CD4-positive, alpha-beta T cell treated with Interleukin-21 for 1 hour (primary cell): ENCODE results near the gene NR4A3.

Source experiments
- DNase-seq: peaks from one replicate; pipeline ENCODE4 v3.0.0-alpha.2; 2020

The NR4A3 gene

GRCh38 chr9:99885747-99886146 lies 64.1 kb downstream of the NR4A3 start:
- no peak for DNase-seq

DNA sequence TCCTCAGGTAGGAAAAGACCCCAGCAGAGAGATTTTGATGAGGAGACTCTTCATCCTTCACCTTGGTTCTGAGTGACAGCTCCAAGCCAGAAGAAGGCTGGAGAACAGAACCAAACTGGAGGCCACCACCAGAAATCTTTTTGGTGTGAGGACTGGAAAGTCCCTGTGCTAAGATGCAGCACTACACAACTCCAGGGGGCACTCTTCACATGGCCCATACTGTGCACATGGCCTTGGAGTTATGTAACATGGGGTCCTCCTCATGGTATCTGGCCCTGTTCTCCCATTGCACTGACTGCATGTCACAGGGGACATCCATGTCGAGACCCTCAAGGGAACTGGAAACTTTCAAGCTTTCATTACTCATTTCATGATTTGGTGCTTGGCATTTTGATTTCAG lies 67.4 kb downstream of the NR4A3 start:
- no peak for DNase-seq

GRCh38 chr9:99894826-99895225 lies 73.1 kb downstream of the NR4A3 start:
- DNase-seq = no peak

- DNase-seq = no peak
Observed at GRCh38 chr9:99895510-99895909, 73.8 kb downstream of the NR4A3 start.

DNA sequence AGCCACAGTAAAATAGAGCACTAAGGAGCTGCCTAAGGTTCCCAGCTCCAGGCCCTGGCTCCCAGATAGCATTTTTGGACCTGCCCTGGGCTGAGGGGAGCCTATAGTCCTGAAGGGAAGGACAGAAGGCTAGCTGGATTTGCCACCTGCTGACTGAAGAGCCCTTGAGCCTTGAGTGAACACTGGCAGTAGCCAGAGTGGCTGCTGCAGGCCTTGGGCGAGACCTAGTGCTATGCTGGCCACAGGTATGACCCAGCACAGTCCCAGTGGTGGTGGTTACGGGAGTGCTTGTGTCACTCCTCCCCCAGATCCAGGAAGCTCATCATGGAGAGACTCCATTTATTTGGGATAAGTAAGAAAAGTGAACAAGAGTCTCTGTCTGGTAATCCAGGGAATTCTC lies 74.4 kb downstream of the NR4A3 start:
- DNase-seq = no peak

DNA sequence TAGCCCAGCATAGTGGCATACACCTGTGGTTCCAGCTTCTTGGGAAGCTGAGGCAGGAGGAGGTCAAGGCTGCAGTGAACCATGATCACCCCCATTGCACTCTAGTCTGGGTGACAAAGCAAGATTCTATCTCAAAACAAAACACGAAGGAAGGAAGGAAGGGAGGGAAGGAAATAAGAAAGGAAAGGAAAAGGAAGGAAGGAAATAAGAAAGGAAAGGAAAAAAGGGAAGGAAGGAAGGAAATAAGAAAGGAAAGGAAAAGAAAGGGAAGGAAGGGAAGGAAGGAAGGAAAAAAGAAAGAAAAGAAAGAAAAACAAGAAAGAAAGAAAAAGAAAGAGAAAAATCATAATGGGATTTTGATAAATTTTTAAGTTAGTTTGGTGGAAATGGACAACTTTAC lies 81.7 kb downstream of the NR4A3 start:
- DNase-seq = no peak

DNA sequence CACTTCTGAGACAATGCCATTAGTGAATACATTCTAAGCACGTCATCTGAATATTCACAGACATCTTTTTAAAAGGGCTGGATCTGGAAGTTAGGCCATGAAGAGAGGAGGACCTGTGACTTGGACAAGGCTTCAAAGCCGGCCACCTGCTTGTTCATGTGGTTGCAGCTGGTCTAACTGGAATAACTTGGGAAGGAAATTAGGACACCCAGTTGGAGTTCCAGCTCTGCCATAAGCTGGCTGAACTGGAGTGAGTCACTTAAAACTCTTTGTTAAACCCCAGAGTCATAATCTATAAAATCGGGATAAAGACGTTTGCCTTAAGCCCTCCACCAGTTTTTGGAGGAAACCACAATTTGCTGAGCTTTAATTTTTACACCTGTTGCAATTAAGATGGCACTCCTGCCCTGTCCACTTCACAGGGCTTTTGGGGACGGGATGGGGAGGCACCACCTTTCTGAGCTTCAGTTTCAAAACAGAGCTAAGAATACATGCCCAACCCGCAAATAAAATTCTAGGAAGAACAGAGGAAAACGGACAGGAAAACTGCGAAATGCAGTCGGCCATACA lies 84.2 kb downstream of the NR4A3 start:
- no peak for DNase-seq

- DNase-seq = peak; percentile 82
Observed at GRCh38 chr9:99906403-99907207, 84.9 kb downstream of the NR4A3 start, which contains the start of gene STX17. Gene STX17 (plus strand): TSS chr9:99906654. CDS start chr9:99915240, 8,586 bp downstream.

- DNase-seq = no peak
Observed at GRCh38 chr9:99907208-99907532, 85.5 kb downstream of the NR4A3 start.

DNA sequence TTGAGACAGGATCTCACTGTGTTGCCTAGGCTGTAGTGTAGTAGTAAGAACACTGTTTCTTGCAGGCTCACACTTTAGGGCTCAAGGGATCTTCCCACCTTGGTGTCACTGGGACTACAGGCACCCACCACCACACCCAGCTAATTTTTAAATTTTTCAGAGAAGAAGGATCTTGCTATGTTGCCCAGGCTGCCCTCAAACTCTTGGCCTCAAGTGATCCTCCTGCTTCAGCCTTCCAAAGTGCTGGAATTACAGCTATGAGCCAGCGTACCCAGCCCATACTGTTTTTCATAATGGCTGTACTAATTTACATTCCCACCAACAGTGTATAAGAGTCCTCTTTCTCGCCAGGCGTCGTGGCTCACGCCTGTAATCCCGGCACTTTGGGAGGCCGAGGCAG lies 89.9 kb downstream of the NR4A3 start:
- DNase-seq = no peak
